Placental pericyte (primary cell): Measurements from ENCODE around the gene FAM217B. TPM values are rescaled to one million over a fixed set of nuclear protein-coding genes. Genes with fewer than 3 reads are reported as not detected.

ENCODE experiments used
- total RNA-seq: library from RNA; depleted of rRNA; stranded (reverse); fragments of >200 nt; gene quantifications from 2 replicates; pipeline ENCODE4 v1.2.3, GENCODE V29; 2012

FAM217B gene
- 2.8 and 8.0 TPM in 2 replicates for total RNA-seq

GRCh38 chr20:59940129-59940955 lies at the start of gene FAM217B, which contains the start of gene PPP1R3D:
Gene FAM217B, plus strand, starts transcription at chr20:59940389. Its CDS starts 3,555 bp downstream, at chr20:59943944.
Gene PPP1R3D, minus strand, starts transcription at chr20:59940305. Its CDS starts 374 bp downstream, at chr20:59939931.

GRCh38 chr20:59933296-59933848 lies 6.8 kb upstream of the FAM217B start, which contains the start of gene SYCP2:
Gene SYCP2, minus strand, starts transcription at chr20:59933637. Its CDS starts 11,224 bp downstream, at chr20:59922413.

GRCh38 chr20:59958123-59958522 lies 17.9 kb downstream of the FAM217B start, which contains the start of gene CDH26:
Gene CDH26, plus strand, starts transcription at chr20:59958423. Its CDS starts 304 bp downstream, at chr20:59958727.

Other genes starting within 250 kb of the FAM217B start
- gene SYCP2, start 6.8 kb upstream of the FAM217B start, total RNA-seq, result 0.22 and 1.7 TPM in 2 replicates
- 3.9 and 8.3 TPM in 2 replicates for gene PPP1R3D, start 84 bp upstream of the FAM217B start, total RNA-seq
- gene CDH26, start 18.0 kb downstream of the FAM217B start, total RNA-seq, result not detected in 2 replicates